ENCODE data around the gene PRDM2.

Gene PRDM2

GRCh38 chr1:13770743-13771142 lies 70.8 kb downstream of the PRDM2 start:
- Mint-ChIP-seq H3K4me1 (peaks cover 13% of the 10 kb centered on the region), H3K27ac (no peak overlapping the region), H3K36me3 (ENCODE audit: low read depth) (peaks cover 24% of the 10 kb centered on the region), H3K4me3 (no peak overlapping the region), H3K27me3 (ENCODE audit: low read depth) (no peaks in the 10 kb centered on the region), H3K9me3 (no peaks in the 10 kb centered on the region)
- no peak for TF ChIP-seq CTCF (IDR thresholded peaks at IDR 0.05; ENCODE audit: unreplicated experiment in 3 of 3)

- Mint-ChIP-seq H3K4me3 (no peak overlapping the region), H3K36me3 (ENCODE audit: low read depth) (peaks cover 17% of the 10 kb centered on the region), H3K4me1 (peaks cover 3% of the 10 kb centered on the region), H3K9me3 (no peaks in the 10 kb centered on the region), H3K27me3 (ENCODE audit: low read depth) (no peaks in the 10 kb centered on the region), H3K27ac (no peak overlapping the region)
- no peak for TF ChIP-seq CTCF (IDR thresholded peaks at IDR 0.05; ENCODE audit: unreplicated experiment in 3 of 3)
Observed at GRCh38 chr1:13771745-13772144, 71.8 kb downstream of the PRDM2 start.

GRCh38 chr1:13772271-13772670 lies 72.3 kb downstream of the PRDM2 start:
- peaks cover 17% of the 10 kb centered on the region for H3K36me3 Mint-ChIP-seq (ENCODE audit: low read depth)
- TF ChIP-seq CTCF (IDR thresholded peaks at IDR 0.05; ENCODE audit: unreplicated experiment in 3 of 3): no peak
- no peaks in the 10 kb centered on the region for H3K27me3 Mint-ChIP-seq (ENCODE audit: low read depth)
- no peak overlapping the region for H3K27ac Mint-ChIP-seq
- no peaks in the 10 kb centered on the region for H3K4me1 Mint-ChIP-seq
- H3K4me3 Mint-ChIP-seq: no peak overlapping the region
- no peaks in the 10 kb centered on the region for H3K9me3 Mint-ChIP-seq

GRCh38 chr1:13774121-13774520 lies 74.1 kb downstream of the PRDM2 start:
- no peak overlapping the region for H3K4me3 Mint-ChIP-seq
- no peak overlapping the region for H3K27ac Mint-ChIP-seq
- no peaks in the 10 kb centered on the region for H3K27me3 Mint-ChIP-seq (ENCODE audit: low read depth)
- peaks cover 17% of the 10 kb centered on the region for H3K36me3 Mint-ChIP-seq (ENCODE audit: low read depth)
- no peak for TF ChIP-seq CTCF (IDR thresholded peaks at IDR 0.05; ENCODE audit: unreplicated experiment in 3 of 3)
- no peaks in the 10 kb centered on the region for H3K9me3 Mint-ChIP-seq
- no peaks in the 10 kb centered on the region for H3K4me1 Mint-ChIP-seq

- Mint-ChIP-seq H3K9me3 (no peaks in the 10 kb centered on the region), H3K4me3 (no peak overlapping the region), H3K27ac (no peak overlapping the region), H3K36me3 (ENCODE audit: low read depth) (peaks cover 9% of the 10 kb centered on the region), H3K4me1 (no peaks in the 10 kb centered on the region), H3K27me3 (ENCODE audit: low read depth) (no peaks in the 10 kb centered on the region)
- TF ChIP-seq CTCF (IDR thresholded peaks at IDR 0.05; ENCODE audit: unreplicated experiment in 3 of 3): no peak
Observed at GRCh38 chr1:13775459-13775858, 75.5 kb downstream of the PRDM2 start.

- Mint-ChIP-seq H3K27me3 (ENCODE audit: low read depth) (no peaks in the 10 kb centered on the region), H3K4me1 (peaks cover 2% of the 10 kb centered on the region), H3K27ac (no peak overlapping the region)
Observed at GRCh38 chr1:13775916-13776315, 75.9 kb downstream of the PRDM2 start.

More at GRCh38 chr1:13775916-13776315, 75.9 kb downstream of the PRDM2 start:
- TF ChIP-seq CTCF (IDR thresholded peaks at IDR 0.05; ENCODE audit: unreplicated experiment in 3 of 3): no peak
- Mint-ChIP-seq H3K4me3 (no peak overlapping the region), H3K36me3 (ENCODE audit: low read depth) (peaks cover 9% of the 10 kb centered on the region), H3K9me3 (no peaks in the 10 kb centered on the region)

All from nephron (organoid).